Caco-2 (cell line): ENCODE results near the gene IL11. TPM values are rescaled to one million over a fixed set of nuclear protein-coding genes. Genes with fewer than 3 reads are reported as not detected.

Source experiments
- BruUV-seq: library from RNA; stranded (reverse); fragments of 400-500 nt; replicated peaks from 2 replicates; lab custom pipeline; 2021; lab: Mats Ljungman, UMichigan
- CTCF ChIA-PET: fragments of 300-600 bp; sonication (Branson Sonifier 250); formaldehyde crosslinking; loops from one replicate; lab custom pipeline; 2022; ENCODE audit warnings: antibody characterized with exemption; lab: Charles Lee
- POLR2A ChIA-PET: fragments of 300-600 bp; sonication (Branson Sonifier 250); formaldehyde crosslinking; loops from one replicate; lab custom pipeline; 2022; ENCODE audit warnings: antibody characterized with exemption; lab: Charles Lee
- DNase-seq, 2 experiments: peaks; one replicate each; pipeline versions ENCODE4 v3.0.0 to v3.0.0-alpha.2; 2020 to 2022
- H3K27me3 ChIP-seq: replicated peaks from 2 replicates; pipeline ENCODE4 v1.6.0; 2011; ENCODE audit warnings: low read length; ENCODE audit not compliant: control insufficient read depth, insufficient read depth
- H3K36me3 ChIP-seq: 2 replicates; pipeline ENCODE4 v1.5.1; 2011; ENCODE audit warnings: low read length; ENCODE audit not compliant: control insufficient read depth, insufficient read depth
- H3K4me1 ChIP-seq: fragments of 250-450 bp; sonication (Bioruptor Pico); 2 replicates; pipeline ENCODE4 v1.5.1; 2020; ENCODE audit warnings: mild to moderate bottlenecking
- H3K4me3 ChIP-seq: 2 replicates; pipeline ENCODE4 v1.5.1; 2011; ENCODE audit warnings: low read depth, mild to moderate bottlenecking, control low read depth, low read length
- H3K9me3 ChIP-seq: fragments of 250-450 bp; sonication (Bioruptor Pico); 2 replicates; pipeline ENCODE4 v1.5.1; 2020; ENCODE audit warnings: mild to moderate bottlenecking, moderate library complexity
- H3K27ac Mint-ChIP-seq: one replicate; pipeline ENCODE4 v1.8.0; 2022; ENCODE audit warnings: mixed read lengths; ENCODE audit not compliant: unreplicated experiment
- H3K27me3 Mint-ChIP-seq: one replicate; pipeline ENCODE4 v1.8.0; 2022; ENCODE audit warnings: mixed read lengths; ENCODE audit not compliant: insufficient read depth, unreplicated experiment
- H3K36me3 Mint-ChIP-seq: one replicate; pipeline ENCODE4 v1.8.0; 2022; ENCODE audit warnings: mild to moderate bottlenecking, mixed read lengths; ENCODE audit not compliant: insufficient read depth, unreplicated experiment
- H3K4me1 Mint-ChIP-seq: one replicate; pipeline ENCODE4 v1.8.0; 2022; ENCODE audit warnings: low read depth, mixed read lengths; ENCODE audit not compliant: unreplicated experiment
- H3K4me3 Mint-ChIP-seq: one replicate; pipeline ENCODE4 v1.8.0; 2022; ENCODE audit warnings: mild to moderate bottlenecking, moderate library complexity, mixed read lengths; ENCODE audit not compliant: unreplicated experiment
- H3K9me3 Mint-ChIP-seq: one replicate; pipeline ENCODE4 v1.8.0; 2022; ENCODE audit warnings: mixed read lengths; ENCODE audit not compliant: unreplicated experiment
- intact Hi-C: fragments of 100-400 bp; cut with micrococcal nuclease; formaldehyde crosslinking; loops from one replicate; pipeline ENCODE4 v1.10.0; 2022; ENCODE audit not compliant: unreplicated experiment
- total RNA-seq: library from RNA; stranded (reverse); gene quantifications from 2 replicates; pipeline ENCODE4 v1.2.3, GENCODE V29; 2022
- TF ChIP-seq, protein P1 (sequence below), 2 experiments: fragments of 200-600 bp in 1 of 2; IDR thresholded peaks; 1 replicate in 1 of 2; 2 replicates in 1 of 2; pipeline versions ENCODE4 v1.5.1 to v1.8.0; 2011 to 2022; ENCODE audit warnings: antibody characterized with exemption in 1 of 2, control low read depth in 1 of 2, inconsistent platforms in 1 of 2, low read depth in 1 of 2, low read length in 1 of 2, mild to moderate bottlenecking in 1 of 2, moderate library complexity in 1 of 2; ENCODE audit not compliant: insufficient read depth in 1 of 2, severe bottlenecking in 1 of 2, unreplicated experiment in 1 of 2

The IL11 gene
- total RNA-seq, 1 experiment from 2014 or later, result 0.70 TPM

DNA sequence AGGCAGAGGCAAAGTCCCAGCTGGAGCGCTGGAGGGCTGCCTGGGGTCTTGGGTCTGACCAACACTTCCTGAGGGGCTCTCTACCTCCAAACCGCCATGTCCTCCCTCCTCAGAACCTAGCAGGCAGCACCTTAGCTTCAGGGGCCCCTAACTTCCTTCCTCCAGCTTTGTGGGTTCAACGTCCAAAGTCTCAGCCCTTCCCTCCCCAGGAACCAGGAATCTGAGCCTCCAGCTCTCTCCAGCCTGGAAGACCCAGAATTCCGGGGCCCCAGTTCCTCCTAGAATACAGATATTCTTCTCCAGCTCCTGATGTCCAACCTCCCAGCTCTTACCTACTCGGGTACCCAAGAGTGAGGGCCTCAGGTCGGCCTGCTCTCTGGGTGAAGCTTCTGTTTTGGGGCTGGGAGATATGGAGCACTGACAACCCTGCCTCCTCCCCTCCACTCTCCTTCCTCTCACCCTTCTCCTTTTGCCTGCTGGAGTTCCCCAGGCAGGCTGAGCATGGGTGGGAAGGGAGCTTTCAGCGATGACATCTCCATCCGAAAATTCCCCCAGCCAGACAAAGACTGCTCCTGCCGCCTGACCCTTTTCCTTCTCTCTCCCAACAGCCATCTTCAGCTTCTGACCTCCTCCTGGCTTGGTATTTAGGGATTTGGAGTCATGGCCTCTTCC lies 48.7 kb downstream of the IL11 start:
- Mint-ChIP-seq H3K36me3 (peaks cover 11% of the 10 kb centered on the region), H3K27ac (peak overlapping the region; percentile 53), H3K4me3 (peak overlapping the region; percentile 27), H3K27me3 (no peaks in the 10 kb centered on the region), H3K9me3 (no peaks in the 10 kb centered on the region), H3K4me1 (peaks cover 23% of the 10 kb centered on the region)
- ChIA-PET CTCF (interaction anchor here (0.8 to 3.6 kb wide), 2 partner anchors 18 to 20 kb away, joined by 4 to 20 read pairs; partner anchors contain the start of gene KMT5C), POLR2A (interaction anchor here (0.7 to 2.2 kb wide), 2 partner anchors 18 to 63 kb away, joined by 5 to 15 read pairs; partner anchors contain the start of genes KMT5C and TMEM238)
- DNase-seq, result no peak
- no peak overlapping the region for H3K4me3 ChIP-seq
- TF ChIP-seq, protein P1, sequence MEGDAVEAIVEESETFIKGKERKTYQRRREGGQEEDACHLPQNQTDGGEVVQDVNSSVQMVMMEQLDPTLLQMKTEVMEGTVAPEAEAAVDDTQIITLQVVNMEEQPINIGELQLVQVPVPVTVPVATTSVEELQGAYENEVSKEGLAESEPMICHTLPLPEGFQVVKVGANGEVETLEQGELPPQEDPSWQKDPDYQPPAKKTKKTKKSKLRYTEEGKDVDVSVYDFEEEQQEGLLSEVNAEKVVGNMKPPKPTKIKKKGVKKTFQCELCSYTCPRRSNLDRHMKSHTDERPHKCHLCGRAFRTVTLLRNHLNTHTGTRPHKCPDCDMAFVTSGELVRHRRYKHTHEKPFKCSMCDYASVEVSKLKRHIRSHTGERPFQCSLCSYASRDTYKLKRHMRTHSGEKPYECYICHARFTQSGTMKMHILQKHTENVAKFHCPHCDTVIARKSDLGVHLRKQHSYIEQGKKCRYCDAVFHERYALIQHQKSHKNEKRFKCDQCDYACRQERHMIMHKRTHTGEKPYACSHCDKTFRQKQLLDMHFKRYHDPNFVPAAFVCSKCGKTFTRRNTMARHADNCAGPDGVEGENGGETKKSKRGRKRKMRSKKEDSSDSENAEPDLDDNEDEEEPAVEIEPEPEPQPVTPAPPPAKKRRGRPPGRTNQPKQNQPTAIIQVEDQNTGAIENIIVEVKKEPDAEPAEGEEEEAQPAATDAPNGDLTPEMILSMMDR (IDR thresholded peaks at IDR 0.05; ENCODE audit: insufficient read depth in 1 of 2, low read depth in 1 of 2, low read length in 1 of 2, severe bottlenecking in 1 of 2, unreplicated experiment in 1 of 2), result no peak
- no peaks in the 10 kb centered on the region for H3K27me3 ChIP-seq
- peaks cover 25% of the 10 kb centered on the region for H3K4me1 ChIP-seq
- no peaks in the 10 kb centered on the region; the same call in 1 of the 2 replicates for H3K9me3 ChIP-seq
- no peaks in the 10 kb centered on the region; the same call in 1 of the 2 replicates for H3K36me3 ChIP-seq
- no TSS peak for BruUV-seq
- intact Hi-C loops, result no loop called here

DNA sequence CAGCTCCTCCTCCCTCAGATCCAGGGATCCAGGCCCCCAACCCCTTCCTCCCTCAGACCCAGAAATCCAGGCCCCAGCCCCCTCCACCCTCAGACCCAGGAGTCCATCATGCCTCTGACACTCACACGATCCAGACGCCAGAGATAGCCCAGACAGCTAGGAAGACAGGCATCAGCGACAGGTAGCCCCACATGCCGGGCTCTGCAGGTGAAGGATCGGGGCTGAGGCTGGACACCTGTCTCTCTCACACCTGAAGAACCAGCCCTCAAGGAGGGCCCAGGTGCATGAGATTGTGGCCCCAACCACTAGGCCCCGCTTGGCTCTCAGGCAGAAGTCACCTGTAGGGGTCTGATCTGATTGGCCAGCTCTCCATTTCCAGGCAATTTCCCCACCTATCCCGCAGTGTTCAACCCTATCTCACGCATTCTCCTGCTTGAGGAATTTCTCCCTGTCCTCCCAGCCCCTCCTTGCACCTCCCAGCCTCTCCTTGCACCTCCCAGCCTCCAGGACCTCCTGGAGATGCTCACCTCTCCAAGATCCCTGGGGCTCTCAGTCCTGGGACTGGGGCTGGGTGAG lies 49.3 kb downstream of the IL11 start:
- Mint-ChIP-seq H3K4me1 (peaks cover 23% of the 10 kb centered on the region), H3K9me3 (no peaks in the 10 kb centered on the region), H3K27ac (peak overlapping the region; percentile 53), H3K36me3 (peaks cover 6% of the 10 kb centered on the region), H3K27me3 (no peaks in the 10 kb centered on the region), H3K4me3 (peak overlapping the region; percentile 27)
- DNase-seq, result peak in 1 of 2 experiments; percentile 57
- CTCF ChIA-PET, result interaction anchor here (0.8 to 3.6 kb wide), 2 partner anchors 18 to 20 kb away, joined by 4 to 20 read pairs; partner anchors contain the start of gene KMT5C
- BruUV-seq, result no TSS peak
- H3K4me3 ChIP-seq, result no peak overlapping the region
- intact Hi-C loops, result no loop called here
- TF ChIP-seq, protein P1 (IDR thresholded peaks at IDR 0.05; ENCODE audit: insufficient read depth in 1 of 2, low read depth in 1 of 2, low read length in 1 of 2, severe bottlenecking in 1 of 2, unreplicated experiment in 1 of 2), result no peak
- H3K9me3 ChIP-seq, result no peaks in the 10 kb centered on the region
- POLR2A ChIA-PET, result interaction anchor here (2.2 kb wide), 1 partner anchor 18 kb away, joined by 15 read pairs; the partner anchor contains the start of gene KMT5C
- no peaks in the 10 kb centered on the region; the same call in 1 of the 2 replicates for H3K36me3 ChIP-seq
- peaks cover 25% of the 10 kb centered on the region for H3K4me1 ChIP-seq
- no peaks in the 10 kb centered on the region for H3K27me3 ChIP-seq

DNA sequence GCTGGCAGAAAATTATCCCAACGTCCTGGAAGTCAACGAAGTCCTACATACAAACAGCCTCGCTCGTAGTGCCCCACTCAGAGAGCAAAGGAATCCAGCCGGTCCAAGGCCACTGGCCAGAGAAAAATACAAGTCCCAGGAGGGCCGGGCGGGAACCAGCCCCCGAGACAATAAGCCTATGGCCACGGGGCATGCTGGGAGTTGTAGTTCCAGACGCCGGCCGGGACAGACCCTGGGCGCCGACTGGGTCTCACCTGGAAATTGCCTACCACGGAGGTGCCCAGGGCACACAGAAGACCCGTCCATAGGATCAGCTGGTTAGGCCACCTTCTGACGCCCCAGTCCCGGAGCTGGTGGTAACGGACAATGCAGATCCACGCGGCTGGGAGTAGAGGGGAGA lies 50.5 kb downstream of the IL11 start:
- H3K4me1 Mint-ChIP-seq, result peaks cover 23% of the 10 kb centered on the region
- no TSS peak for BruUV-seq
- peaks cover 6% of the 10 kb centered on the region for H3K36me3 Mint-ChIP-seq
- ChIA-PET CTCF (interaction anchor here (3.6 kb wide), 1 partner anchor 19 kb away, joined by 20 read pairs; the partner anchor contains the start of gene KMT5C), POLR2A (no interaction called here)
- Histone ChIP-seq H3K36me3 (no peaks in the 10 kb centered on the region; the same call in 1 of the 2 replicates), H3K4me3 (no peak overlapping the region), H3K27me3 (no peaks in the 10 kb centered on the region), H3K4me1 (peaks cover 25% of the 10 kb centered on the region), H3K9me3 (no peaks in the 10 kb centered on the region)
- DNase-seq, result peak; percentile 47 to 58
- intact Hi-C loops, result no loop called here
- TF ChIP-seq, protein P1 (IDR thresholded peaks at IDR 0.05; ENCODE audit: insufficient read depth in 1 of 2, low read depth in 1 of 2, low read length in 1 of 2, severe bottlenecking in 1 of 2, unreplicated experiment in 1 of 2), result no peak
- no peaks in the 10 kb centered on the region for H3K9me3 Mint-ChIP-seq
- H3K4me3 Mint-ChIP-seq, result no peak overlapping the region
- no peaks in the 10 kb centered on the region for H3K27me3 Mint-ChIP-seq
- H3K27ac Mint-ChIP-seq, result no peak overlapping the region
